OCI-LY3 (cell line): Measurements from ENCODE around the gene PAN3.
A peak's percentile ranks its signal among the peaks of the same experiment; 100 is the strongest.

Experiments
- H2AFZ ChIP-seq: fragments of 200-600, 300-600 bp; shearing (Covaris generic); 2 replicates; pipeline ENCODE4 v1.6.0; 2014; ENCODE audit warnings: antibody characterized with exemption, low read depth, low read length
- H3K27ac ChIP-seq: fragments of 200-600, 300-600 bp; sonication (generic); 2 replicates; pipeline ENCODE4 v1.5.1; 2014; ENCODE audit warnings: mild to moderate bottlenecking, low read length, moderate library complexity, mixed read lengths
- H3K27me3 ChIP-seq: fragments of 200-600, 300-600 bp; sonication (generic); 2 replicates; pipeline ENCODE4 v1.6.1; 2014; ENCODE audit warnings: low read depth, low read length, mixed read lengths
- H3K36me3 ChIP-seq: fragments of 200-600, 300-600 bp; sonication (generic); replicated peaks from 2 replicates; pipeline ENCODE3; 2014; ENCODE audit warnings: low read depth, low read length, mixed read lengths
- H3K4me1 ChIP-seq: fragments of 300-600, 200-600 bp; sonication (generic); 2 replicates; pipeline ENCODE4 v1.6.1; 2014; ENCODE audit warnings: low read length, mixed read lengths
- H3K4me2 ChIP-seq: fragments of 200-600, 300-600 bp; sonication (generic); 2 replicates; pipeline ENCODE4 v1.6.1; 2014; ENCODE audit warnings: low read length, mixed read lengths
- H3K4me3 ChIP-seq: fragments of 300-600, 200-600 bp; sonication (generic); 2 replicates; pipeline ENCODE4 v1.5.1; 2014; ENCODE audit warnings: antibody characterized with exemption, mild to moderate bottlenecking, low read length, moderate library complexity
- H3K79me2 ChIP-seq: fragments of 300-600, 200-600 bp; shearing (Covaris generic); 2 replicates; pipeline ENCODE4 v1.6.1; 2014; ENCODE audit warnings: mild to moderate bottlenecking, low read length, mixed read lengths
- H3K9ac ChIP-seq: fragments of 300-600, 200-600 bp; shearing (Covaris generic); 2 replicates; pipeline ENCODE4 v1.6.0; 2014; ENCODE audit warnings: mild to moderate bottlenecking, low read length, moderate library complexity
- H3K9me3 ChIP-seq: fragments of 200-600, 300-600 bp; shearing (Covaris generic); 2 replicates; pipeline ENCODE4 v1.6.1; 2014; ENCODE audit warnings: low read length, mixed read lengths; ENCODE audit not compliant: insufficient read depth
- H4K20me1 ChIP-seq: fragments of 200-600, 300-600 bp; sonication (generic); 2 replicates; pipeline ENCODE4 v1.6.1; 2016; ENCODE audit warnings: low read length, mixed read lengths; ENCODE audit not compliant: insufficient read depth
- EZH2phosphoT487 ChIP-seq: fragments of 200-600 bp; shearing (Covaris generic); IDR thresholded peaks from 2 replicates; pipeline ENCODE4 v1.6.1; 2018; ENCODE audit warnings: antibody characterized with exemption, mixed run types, low read depth
- TF ChIP-seq, protein P1 (sequence below): fragments of 200-600, 300-600 bp; sonication (generic); IDR thresholded peaks from 2 replicates; pipeline ENCODE4 v1.5.1; 2014; ENCODE audit warnings: antibody characterized with exemption, low read length, low read depth

The PAN3 gene

DNA sequence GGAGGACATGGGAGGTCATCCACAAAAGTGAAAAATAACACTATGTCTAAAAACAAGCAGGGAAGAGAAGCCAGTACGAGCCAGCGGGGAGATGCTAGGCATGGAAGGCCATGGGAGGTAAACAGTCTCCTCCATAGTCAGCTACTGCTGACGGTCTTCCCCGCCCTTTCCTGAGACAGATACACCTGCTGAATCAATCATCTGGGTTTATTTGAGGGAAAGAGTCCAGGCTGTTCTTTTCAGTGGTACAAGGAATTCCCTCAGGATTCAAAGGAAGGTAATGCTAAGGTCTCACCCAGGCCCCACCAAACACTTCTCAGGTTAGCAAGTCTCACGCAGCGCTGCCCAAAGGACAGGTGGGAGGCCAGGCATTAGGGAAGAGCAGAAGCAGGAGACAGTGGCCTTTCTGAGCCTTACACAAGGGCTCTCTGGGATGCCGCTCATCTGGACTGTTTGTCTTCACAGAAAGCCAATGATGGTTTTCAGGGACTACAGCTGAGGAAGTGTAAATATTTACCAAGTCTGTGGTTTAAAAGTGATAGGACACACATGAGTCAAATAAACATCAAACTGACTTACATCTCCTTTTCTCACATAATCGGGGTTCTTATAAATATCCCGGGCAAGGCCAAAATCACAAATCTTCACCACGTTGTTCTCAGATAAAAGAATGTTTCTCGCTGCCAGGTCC, 182.7 kb downstream of the PAN3 start:
- H3K27ac ChIP-seq: no peak overlapping the region
- H3K4me1 ChIP-seq: peaks cover 37% of the 10 kb centered on the region
- TF ChIP-seq, protein P1, sequence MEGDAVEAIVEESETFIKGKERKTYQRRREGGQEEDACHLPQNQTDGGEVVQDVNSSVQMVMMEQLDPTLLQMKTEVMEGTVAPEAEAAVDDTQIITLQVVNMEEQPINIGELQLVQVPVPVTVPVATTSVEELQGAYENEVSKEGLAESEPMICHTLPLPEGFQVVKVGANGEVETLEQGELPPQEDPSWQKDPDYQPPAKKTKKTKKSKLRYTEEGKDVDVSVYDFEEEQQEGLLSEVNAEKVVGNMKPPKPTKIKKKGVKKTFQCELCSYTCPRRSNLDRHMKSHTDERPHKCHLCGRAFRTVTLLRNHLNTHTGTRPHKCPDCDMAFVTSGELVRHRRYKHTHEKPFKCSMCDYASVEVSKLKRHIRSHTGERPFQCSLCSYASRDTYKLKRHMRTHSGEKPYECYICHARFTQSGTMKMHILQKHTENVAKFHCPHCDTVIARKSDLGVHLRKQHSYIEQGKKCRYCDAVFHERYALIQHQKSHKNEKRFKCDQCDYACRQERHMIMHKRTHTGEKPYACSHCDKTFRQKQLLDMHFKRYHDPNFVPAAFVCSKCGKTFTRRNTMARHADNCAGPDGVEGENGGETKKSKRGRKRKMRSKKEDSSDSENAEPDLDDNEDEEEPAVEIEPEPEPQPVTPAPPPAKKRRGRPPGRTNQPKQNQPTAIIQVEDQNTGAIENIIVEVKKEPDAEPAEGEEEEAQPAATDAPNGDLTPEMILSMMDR: no peak
- no peak for TF ChIP-seq EZH2phosphoT487
- H3K9me3 ChIP-seq: no peaks in the 10 kb centered on the region
- no peaks in the 10 kb centered on the region for H4K20me1 ChIP-seq
- no peak overlapping the region for H3K4me3 ChIP-seq
- no peaks in the 10 kb centered on the region for H3K36me3 ChIP-seq
- H3K79me2 ChIP-seq: no peaks in the 10 kb centered on the region
- H3K4me2 ChIP-seq: no peak overlapping the region
- no peaks in the 10 kb centered on the region for H3K27me3 ChIP-seq
- no peak overlapping the region for H2AFZ ChIP-seq
- no peak overlapping the region for H3K9ac ChIP-seq

DNA sequence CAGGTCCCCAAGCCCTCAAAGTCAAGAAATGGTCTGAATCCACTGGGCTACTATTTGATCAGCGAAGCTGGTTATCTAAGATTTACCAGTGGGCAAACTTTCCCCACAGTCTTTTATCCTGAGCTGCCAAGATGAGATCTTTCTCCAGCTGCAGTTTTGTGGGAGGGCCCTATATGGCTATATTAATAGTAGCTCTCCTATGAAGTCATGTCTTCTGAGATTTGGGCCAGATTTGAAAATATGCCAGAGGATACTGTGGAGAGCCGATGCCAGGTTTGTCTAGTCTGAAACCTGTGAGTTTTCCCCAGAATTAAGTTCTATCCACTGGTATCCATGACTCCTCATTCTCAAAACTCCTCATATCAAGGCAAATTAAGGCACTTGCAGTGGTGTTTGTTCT, 183.4 kb downstream of the PAN3 start:
- Histone ChIP-seq H3K36me3 (no peaks in the 10 kb centered on the region), H3K79me2 (no peaks in the 10 kb centered on the region), H3K27me3 (no peaks in the 10 kb centered on the region), H3K27ac (no peak overlapping the region), H3K4me3 (no peak overlapping the region), H2AFZ (no peak overlapping the region), H3K9me3 (no peaks in the 10 kb centered on the region), H3K9ac (no peak overlapping the region), H3K4me1 (peaks cover 42% of the 10 kb centered on the region), H3K4me2 (no peak overlapping the region), H4K20me1 (no peaks in the 10 kb centered on the region)
- TF ChIP-seq EZH2phosphoT487: no peak
- TF ChIP-seq, protein P1: no peak

DNA sequence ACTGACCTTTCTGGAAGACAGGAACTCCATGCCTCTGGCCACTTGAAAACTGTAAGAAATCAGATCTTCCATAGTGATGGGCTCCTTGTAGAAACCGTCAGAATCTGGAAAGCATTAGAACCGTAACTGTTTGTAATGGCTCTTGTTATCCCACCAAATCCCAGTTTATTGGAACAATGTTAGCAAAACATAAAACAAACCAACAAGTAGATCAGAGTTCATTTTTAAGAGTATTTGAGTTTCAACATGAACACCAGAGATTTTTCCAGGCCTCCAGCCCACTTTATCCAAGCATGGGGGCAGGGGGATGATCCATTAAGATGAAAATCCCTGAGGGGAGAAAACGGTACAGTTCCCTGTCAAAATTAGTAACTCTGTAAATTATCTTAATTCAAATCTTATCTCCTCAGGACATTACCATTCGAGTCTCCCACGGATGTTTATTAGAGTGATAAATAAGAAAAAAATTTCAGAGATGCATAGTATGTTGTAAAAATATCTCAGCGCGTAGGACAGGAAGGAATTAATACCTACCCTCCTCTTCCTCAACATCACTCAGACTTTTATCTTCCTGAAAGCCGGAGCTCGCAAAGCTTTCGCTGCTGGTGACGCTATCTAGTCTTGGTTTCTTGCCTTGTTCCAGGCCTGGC, 184.0 kb downstream of the PAN3 start:
- Histone ChIP-seq H4K20me1 (no peaks in the 10 kb centered on the region), H3K9ac (no peak overlapping the region), H3K27ac (no peak overlapping the region), H3K4me1 (peaks cover 48% of the 10 kb centered on the region), H3K79me2 (no peaks in the 10 kb centered on the region), H3K9me3 (no peaks in the 10 kb centered on the region), H3K27me3 (no peaks in the 10 kb centered on the region), H2AFZ (no peak overlapping the region), H3K4me3 (no peak overlapping the region), H3K36me3 (no peaks in the 10 kb centered on the region), H3K4me2 (peak overlapping the region; percentile 30)
- TF ChIP-seq EZH2phosphoT487: no peak
- TF ChIP-seq, protein P1: no peak

DNA sequence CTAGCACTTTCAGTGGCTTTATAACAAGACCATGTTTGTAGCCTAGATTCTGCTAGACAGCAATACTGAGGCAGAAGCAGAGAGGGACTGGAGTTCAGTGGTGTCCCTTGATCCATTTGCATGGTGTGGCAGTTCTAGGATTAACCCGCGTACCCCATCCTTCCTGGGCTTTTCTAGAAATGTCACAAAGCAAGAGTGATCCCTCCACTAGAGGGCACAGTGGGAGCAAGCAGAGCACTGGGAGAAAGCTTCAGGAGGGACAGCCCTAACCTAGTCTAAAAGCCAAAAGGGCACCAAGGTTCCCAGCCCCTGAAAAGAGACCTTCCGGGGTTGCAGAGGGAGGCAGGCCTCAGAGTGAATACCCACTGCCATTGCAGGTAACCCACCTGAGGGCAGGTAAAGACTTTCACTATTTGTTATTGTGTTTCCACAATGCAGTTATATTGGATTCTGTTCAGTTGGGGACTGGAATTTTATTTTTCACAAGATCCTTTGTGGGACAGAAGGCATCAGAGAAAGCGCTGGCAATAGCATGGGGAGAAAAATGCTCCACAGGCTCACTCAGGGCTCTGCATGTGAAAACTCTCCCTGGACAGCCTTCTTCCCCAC, 185.9 kb downstream of the PAN3 start:
- no peaks in the 10 kb centered on the region for H3K27me3 ChIP-seq
- TF ChIP-seq, protein P1: peak; percentile 97
- TF ChIP-seq EZH2phosphoT487: no peak
- H3K9me3 ChIP-seq: no peaks in the 10 kb centered on the region
- H3K9ac ChIP-seq: no peak overlapping the region
- no peak overlapping the region for H3K27ac ChIP-seq
- H4K20me1 ChIP-seq: no peaks in the 10 kb centered on the region
- no peak overlapping the region for H3K4me3 ChIP-seq
- no peaks in the 10 kb centered on the region for H3K36me3 ChIP-seq
- H2AFZ ChIP-seq: no peak overlapping the region
- peaks cover 50% of the 10 kb centered on the region for H3K4me1 ChIP-seq
- H3K4me2 ChIP-seq: peak overlapping the region; percentile 36
- no peaks in the 10 kb centered on the region for H3K79me2 ChIP-seq
